ENCODE data around the gene NPAS3. TPM values are rescaled to one million over a fixed set of nuclear protein-coding genes. Genes with fewer than 3 reads are reported as not detected.

NPAS3 gene
- total and polyA plus RNA-seq, 8 donors: 0.23 to 2.8 (median 1.4) TPM

- ATAC-seq: no peak
- Histone ChIP-seq H3K27ac (no peak overlapping the region), H3K4me1 (no peaks in the 10 kb centered on the region), H3K36me3 (no peaks in the 10 kb centered on the region), H3K9me3 (no peaks in the 10 kb centered on the region), H3K27me3 (no peaks in the 10 kb centered on the region), H3K4me3 (no peak overlapping the region)
- WGBS, 2 donors: 77 to 90% methylated on average over 1 of the region's 1 CpG
- no peak for FAIRE-seq
- TF ChIP-seq, protein P1, sequence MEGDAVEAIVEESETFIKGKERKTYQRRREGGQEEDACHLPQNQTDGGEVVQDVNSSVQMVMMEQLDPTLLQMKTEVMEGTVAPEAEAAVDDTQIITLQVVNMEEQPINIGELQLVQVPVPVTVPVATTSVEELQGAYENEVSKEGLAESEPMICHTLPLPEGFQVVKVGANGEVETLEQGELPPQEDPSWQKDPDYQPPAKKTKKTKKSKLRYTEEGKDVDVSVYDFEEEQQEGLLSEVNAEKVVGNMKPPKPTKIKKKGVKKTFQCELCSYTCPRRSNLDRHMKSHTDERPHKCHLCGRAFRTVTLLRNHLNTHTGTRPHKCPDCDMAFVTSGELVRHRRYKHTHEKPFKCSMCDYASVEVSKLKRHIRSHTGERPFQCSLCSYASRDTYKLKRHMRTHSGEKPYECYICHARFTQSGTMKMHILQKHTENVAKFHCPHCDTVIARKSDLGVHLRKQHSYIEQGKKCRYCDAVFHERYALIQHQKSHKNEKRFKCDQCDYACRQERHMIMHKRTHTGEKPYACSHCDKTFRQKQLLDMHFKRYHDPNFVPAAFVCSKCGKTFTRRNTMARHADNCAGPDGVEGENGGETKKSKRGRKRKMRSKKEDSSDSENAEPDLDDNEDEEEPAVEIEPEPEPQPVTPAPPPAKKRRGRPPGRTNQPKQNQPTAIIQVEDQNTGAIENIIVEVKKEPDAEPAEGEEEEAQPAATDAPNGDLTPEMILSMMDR (IDR thresholded peaks at IDR 0.05): no peak
- intact Hi-C loops (cut with DNase I): no loop called here
- no peak for DNase-seq
Observed at GRCh38 chr14:33730156-33730555, 791.5 kb downstream of the NPAS3 start.

DNA sequence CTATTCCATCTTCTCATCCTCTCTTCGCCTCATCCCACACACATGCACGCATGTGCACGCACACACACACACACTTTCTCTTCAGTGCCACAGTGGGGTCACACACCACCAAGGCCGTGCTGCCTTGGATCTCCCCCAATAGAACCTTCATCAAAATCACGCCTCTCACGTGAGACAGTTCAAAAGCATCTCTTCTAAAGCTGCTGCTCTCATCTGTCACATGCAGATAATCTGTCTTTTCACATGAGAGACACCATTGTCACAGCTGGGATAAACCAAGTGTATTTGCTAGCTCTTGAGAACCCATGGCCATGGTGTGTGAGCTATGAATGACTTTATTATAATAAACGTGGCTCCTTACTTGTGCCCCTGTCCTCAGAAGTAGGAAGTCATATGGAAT, 793.5 kb downstream of the NPAS3 start:
- Histone ChIP-seq H3K4me1 (no peaks in the 10 kb centered on the region), H3K9me3 (no peaks in the 10 kb centered on the region), H3K4me3 (no peak overlapping the region), H3K27ac (no peak overlapping the region), H3K27me3 (no peaks in the 10 kb centered on the region), H3K36me3 (no peaks in the 10 kb centered on the region)
- DNase-seq (no peak), ATAC-seq (no peak), FAIRE-seq (no peak)
- intact Hi-C loops (cut with DNase I): no loop called here
- 76% methylated on average over 7 of the region's 7 CpGs for WGBS, 2 donors
- TF ChIP-seq, protein P1 (IDR thresholded peaks at IDR 0.05): no peak

- TF ChIP-seq, protein P1 (IDR thresholded peaks at IDR 0.05): no peak
- WGBS, 2 donors: 80 to 84% methylated on average over 6 of the region's 6 CpGs
- FAIRE-seq: no peak
Observed at GRCh38 chr14:33733310-33733709, 794.6 kb downstream of the NPAS3 start.

DNA sequence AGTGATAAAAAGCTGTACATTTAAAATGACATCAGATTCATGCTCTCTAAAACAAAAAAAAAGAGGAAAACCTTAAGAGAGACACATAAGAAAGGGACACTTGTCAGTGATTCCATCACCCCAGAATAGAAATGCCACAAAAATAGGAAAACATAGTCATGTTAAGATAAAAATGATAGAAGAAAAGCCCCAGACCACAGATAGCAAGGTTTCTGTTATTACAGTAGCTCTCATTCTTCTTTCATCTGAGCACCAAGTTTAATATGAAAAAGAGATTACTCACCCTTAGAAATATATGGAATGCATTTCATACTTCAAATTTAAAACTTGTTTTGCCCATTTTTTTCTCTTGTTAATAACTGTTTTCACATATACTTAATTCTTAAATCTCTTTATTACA, 795.0 kb downstream of the NPAS3 start:
- Histone ChIP-seq H3K9me3 (no peaks in the 10 kb centered on the region), H3K27me3 (no peaks in the 10 kb centered on the region), H3K27ac (no peak overlapping the region), H3K36me3 (no peaks in the 10 kb centered on the region), H3K4me1 (no peaks in the 10 kb centered on the region), H3K4me3 (no peak overlapping the region)
- FAIRE-seq (no peak), DNase-seq (no peak), ATAC-seq (no peak)
- intact Hi-C loops (cut with DNase I): no loop called here
- TF ChIP-seq, protein P1 (IDR thresholded peaks at IDR 0.05): no peak

More at GRCh38 chr14:33733310-33733709, 794.6 kb downstream of the NPAS3 start:
- Histone ChIP-seq H3K4me1 (no peaks in the 10 kb centered on the region), H3K9me3 (no peaks in the 10 kb centered on the region), H3K36me3 (no peaks in the 10 kb centered on the region), H3K4me3 (no peak overlapping the region), H3K27ac (no peak overlapping the region), H3K27me3 (no peaks in the 10 kb centered on the region)
- no peak for DNase-seq
- ATAC-seq: no peak
- intact Hi-C loops (cut with DNase I): no loop called here

DNA sequence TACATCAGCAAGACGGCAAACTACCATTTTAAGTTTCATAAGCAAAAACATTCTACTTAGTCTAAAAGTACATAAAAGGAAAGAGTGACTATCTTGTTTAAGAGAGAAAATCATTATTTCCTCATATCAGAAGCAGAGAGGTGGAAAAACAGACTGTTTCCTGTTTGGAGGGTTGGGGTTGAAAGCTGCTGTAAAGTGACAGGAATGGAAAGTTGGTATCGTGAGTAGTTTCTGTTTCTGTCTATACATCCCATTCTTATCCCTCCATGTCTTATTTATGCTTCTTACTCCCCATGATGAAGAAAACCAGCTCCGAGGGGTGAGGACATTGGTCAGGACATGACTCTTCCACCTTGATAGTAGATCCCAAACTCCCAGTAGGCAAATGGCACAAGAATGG, 795.7 kb downstream of the NPAS3 start:
- Histone ChIP-seq H3K27me3 (no peaks in the 10 kb centered on the region), H3K4me1 (no peaks in the 10 kb centered on the region), H3K9me3 (no peaks in the 10 kb centered on the region), H3K4me3 (no peak overlapping the region), H3K36me3 (no peaks in the 10 kb centered on the region), H3K27ac (no peak overlapping the region)
- DNase-seq: no peak
- intact Hi-C loops (cut with DNase I): no loop called here
- 78 to 83% methylated on average over 3 of the region's 3 CpGs for WGBS, 2 donors
- FAIRE-seq: no peak
- TF ChIP-seq, protein P1 (IDR thresholded peaks at IDR 0.05): no peak
- no peak for ATAC-seq

Data from pancreas (tissue), 10 donors.